ENCODE results near the gene MIAT. TPM values are rescaled to one million over a fixed set of nuclear protein-coding genes. Genes with fewer than 3 reads are reported as not detected.
"Not testable (repeated sequence)": the region's sequence is repeated elsewhere in the genome, so short reads cannot be mapped to it uniquely, and the experiment has no call there.

MIAT gene
- total RNA-seq, 1 donor from 2014 or later: 7.0 TPM

DNA sequence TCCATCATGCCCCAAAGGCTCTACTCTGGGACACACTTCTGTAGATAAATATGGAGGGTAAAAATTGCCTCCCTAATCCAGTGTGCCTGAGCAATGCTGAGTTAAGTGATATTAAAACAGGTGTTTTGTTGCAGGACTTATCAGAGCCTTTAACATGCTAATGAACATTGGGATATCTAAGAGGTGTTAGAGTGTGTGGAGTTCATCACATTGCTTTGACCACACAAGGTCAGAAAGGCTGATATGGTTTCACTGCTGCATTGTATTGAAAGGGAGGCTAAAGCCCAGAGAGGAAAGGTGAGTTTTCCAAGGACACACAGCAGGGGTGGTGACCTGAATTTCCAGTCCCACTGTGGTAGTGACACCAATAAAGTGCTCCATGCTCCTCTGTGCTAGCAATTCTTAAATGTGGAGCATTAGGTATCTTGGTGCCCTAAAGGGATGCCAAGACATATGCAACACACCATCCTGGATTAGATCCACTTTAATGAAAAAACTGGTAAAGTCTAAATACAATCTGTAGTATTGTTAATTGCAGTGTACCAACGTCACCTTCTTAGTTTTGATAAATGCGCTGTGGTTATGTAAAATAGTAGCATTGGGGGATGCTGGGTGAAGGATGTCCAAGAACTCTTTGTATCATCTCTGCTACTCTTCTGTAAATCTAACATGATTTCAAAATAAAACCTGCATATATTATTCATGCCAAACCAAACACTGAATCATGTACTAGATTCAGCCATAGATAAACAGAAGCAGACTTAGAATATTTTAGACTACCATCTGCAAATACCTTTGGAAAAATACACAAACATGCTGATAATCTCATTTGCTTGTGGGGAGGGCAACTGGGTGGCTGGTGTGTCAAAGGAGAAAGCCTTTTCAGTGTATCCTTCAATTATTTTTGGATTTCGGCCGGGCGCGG is 45.8 kb downstream of the MIAT start:
- Mint-ChIP-seq H3K36me3 (peaks cover 36% of the 10 kb centered on the region), H3K4me3 (no peak overlapping the region), H3K27me3 (ENCODE audit: low read depth) (no peaks in the 10 kb centered on the region), H3K27ac (no peak overlapping the region), H3K9me3 (peaks cover 31% of the 10 kb centered on the region), H3K4me1 (no peaks in the 10 kb centered on the region)
- no peak for TF ChIP-seq CTCF (IDR thresholded peaks at IDR 0.05; ENCODE audit: unreplicated experiment)
- no peak for DNase-seq (ENCODE audit: low spot score in 2 of 2, unreplicated experiment in 2 of 2)

- Mint-ChIP-seq H3K9me3 (peaks cover 17% of the 10 kb centered on the region), H3K36me3 (peaks cover 19% of the 10 kb centered on the region)
- not testable (repeated sequence) for H3K27ac Mint-ChIP-seq; H3K27me3 Mint-ChIP-seq (ENCODE audit: low read depth); DNase-seq (ENCODE audit: low spot score in 2 of 2, unreplicated experiment in 2 of 2); H3K4me1 Mint-ChIP-seq; H3K4me3 Mint-ChIP-seq
Measured at GRCh38 chr22:26705379-26705778, 48.0 kb downstream of the MIAT start.

GRCh38 chr22:26707090-26707489 is 49.7 kb downstream of the MIAT start:
- H3K27ac Mint-ChIP-seq: no peak overlapping the region
- TF ChIP-seq CTCF (IDR thresholded peaks at IDR 0.05; ENCODE audit: unreplicated experiment): no peak
- H3K27me3 Mint-ChIP-seq (ENCODE audit: low read depth): no peaks in the 10 kb centered on the region
- peaks cover 18% of the 10 kb centered on the region for H3K36me3 Mint-ChIP-seq
- peaks cover 17% of the 10 kb centered on the region for H3K9me3 Mint-ChIP-seq
- H3K4me3 Mint-ChIP-seq: no peak overlapping the region
- no peaks in the 10 kb centered on the region for H3K4me1 Mint-ChIP-seq
- no peak for DNase-seq (ENCODE audit: low spot score in 2 of 2, unreplicated experiment in 2 of 2)

DNA sequence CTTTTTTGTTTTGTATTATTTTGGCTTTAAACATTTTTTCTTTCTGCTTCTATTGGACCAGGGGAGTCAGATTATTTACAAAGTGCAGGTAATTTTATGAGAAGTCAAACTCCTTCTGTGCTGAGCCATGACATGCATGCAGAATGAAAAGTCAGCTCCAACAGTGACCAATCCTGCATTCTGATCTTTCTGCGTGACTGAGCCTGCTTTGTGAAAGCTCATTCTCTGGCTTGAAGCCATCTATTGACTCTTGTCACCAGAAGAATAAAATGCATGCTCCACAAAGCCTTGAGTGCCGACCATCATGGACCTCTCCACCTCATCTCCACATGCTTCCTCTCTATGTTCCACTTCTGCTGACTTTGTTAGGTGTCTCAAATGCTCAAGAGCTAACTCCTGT is 50.2 kb downstream of the MIAT start:
- Mint-ChIP-seq H3K36me3 (peaks cover 18% of the 10 kb centered on the region), H3K4me3 (no peak overlapping the region), H3K9me3 (peaks cover 17% of the 10 kb centered on the region), H3K27me3 (ENCODE audit: low read depth) (no peaks in the 10 kb centered on the region), H3K27ac (no peak overlapping the region), H3K4me1 (no peaks in the 10 kb centered on the region)
- DNase-seq (ENCODE audit: low spot score in 2 of 2, unreplicated experiment in 2 of 2): no peak
- TF ChIP-seq CTCF (IDR thresholded peaks at IDR 0.05; ENCODE audit: unreplicated experiment): no peak

GRCh38 chr22:26708256-26709009 is 51.0 kb downstream of the MIAT start:
- no peak for TF ChIP-seq CTCF (IDR thresholded peaks at IDR 0.05; ENCODE audit: unreplicated experiment)
- H3K27ac Mint-ChIP-seq: no peak overlapping the region
- no peak for DNase-seq (ENCODE audit: low spot score in 2 of 2, unreplicated experiment in 2 of 2)
- H3K27me3 Mint-ChIP-seq (ENCODE audit: low read depth): no peaks in the 10 kb centered on the region
- H3K4me1 Mint-ChIP-seq: peaks cover under 1% of the 10 kb centered on the region
- H3K9me3 Mint-ChIP-seq: peaks cover 17% of the 10 kb centered on the region
- peaks cover 18% of the 10 kb centered on the region for H3K36me3 Mint-ChIP-seq
- no peak overlapping the region for H3K4me3 Mint-ChIP-seq

Measured in mesothelial cell of epicardium (in vitro differentiated cells).